B cell (primary cell): ENCODE results near the gene PSME2. TPM values are rescaled to one million over a fixed set of nuclear protein-coding genes. Genes with fewer than 3 reads are reported as not detected.

Experiments
- ATAC-seq: fragments of 200-7000 bp; cut with Tn5 transposase; one replicate; pipeline ENCODE4 v1.10.0; 2021; ENCODE audit warnings: low read depth, mild to moderate bottlenecking, moderate number of reproducible peaks, moderate library complexity
- CTCF ChIA-PET: fragments of 350-600 bp; sonication (Branson Sonifier 250); formaldehyde crosslinking; loops from one replicate; lab custom pipeline; 2021; ENCODE audit warnings: antibody characterized with exemption, inconsistent platforms; lab: Charles Lee
- POLR2A ChIA-PET: fragments of 350-600 bp; sonication (Branson Sonifier 250); formaldehyde crosslinking; loops from one replicate; lab custom pipeline; 2021; ENCODE audit warnings: antibody characterized with exemption; lab: Charles Lee
- DNase-seq: peaks from one replicate; pipeline ENCODE4 v3.0.0; 2013
- H2AFZ ChIP-seq: 2 replicates; pipeline ENCODE4 v1.6.1; 2012; ENCODE audit warnings: mild to moderate bottlenecking, low read depth, low read length; ENCODE audit not compliant: insufficient read depth, poor library complexity, severe bottlenecking
- H3K27ac ChIP-seq, 2 donors: 1 replicate in 1 of 2; 2 replicates in 1 of 2; pipeline ENCODE4 v1.5.1; 2012 to 2013; ENCODE audit warnings: low read length in 2 of 2, mild to moderate bottlenecking in 2 of 2, moderate library complexity in 1 of 2
- H3K27me3 ChIP-seq, 4 experiments: fragments of 200-600 bp in 1 of 4; sonication (generic) in 1 of 4; replicated peaks in 1 of 4; 1 replicate in 2 of 4; 2 replicates in 2 of 4; pipeline versions ENCODE4 v1.6.1 to v1.7.0; 2013 to 2016; ENCODE audit warnings: low read length in 3 of 4, mild to moderate bottlenecking in 2 of 4, mixed read lengths in 1 of 4, moderate library complexity in 1 of 4; ENCODE audit not compliant: insufficient read depth in 4 of 4, control insufficient read depth in 3 of 4; ENCODE audit errors: control extremely low read depth in 1 of 4
- H3K36me3 ChIP-seq, 2 experiments: replicated peaks in 1 of 2; 1 replicate in 1 of 2; 2 replicates in 1 of 2; pipeline versions ENCODE4 v1.6.1 to v1.7.1; 2013; ENCODE audit warnings: low read length in 1 of 2; ENCODE audit not compliant: insufficient read depth in 2 of 2, control insufficient read depth in 1 of 2; ENCODE audit errors: control extremely low read depth in 1 of 2, extremely low read depth in 1 of 2
- H3K4me1 ChIP-seq, 2 donors: fragments of 200-600 bp in 1 of 2; sonication (generic) in 1 of 2; 1 replicate in 1 of 2; 2 replicates in 1 of 2; pipeline versions ENCODE4 v1.5.1 to v1.6.1; 2013 to 2017; ENCODE audit warnings: low read length in 2 of 2; ENCODE audit not compliant: control insufficient read depth in 2 of 2, insufficient read depth in 2 of 2
- H3K4me2 ChIP-seq: replicated peaks from 2 replicates; pipeline ENCODE3; 2012; ENCODE audit warnings: mild to moderate bottlenecking, low read depth, low read length; ENCODE audit not compliant: poor library complexity, severe bottlenecking
- H3K4me3 ChIP-seq, 5 experiments: fragments of 200-600 bp in 1 of 5; sonication (generic) in 1 of 5; 1 replicate in 3 of 5; 2 replicates in 2 of 5; pipeline versions ENCODE4 v1.5.1 to v1.7.0; 2011 to 2016; ENCODE audit warnings: low read length in 4 of 5, mild to moderate bottlenecking in 4 of 5, low read depth in 2 of 5, control low read depth in 1 of 5, moderate library complexity in 1 of 5; ENCODE audit not compliant: insufficient read depth in 1 of 5; ENCODE audit errors: control extremely low read depth in 1 of 5, extremely low read depth in 1 of 5
- H3K79me2 ChIP-seq: fragments of 200-600 bp; sonication (generic); one replicate; pipeline ENCODE4 v1.6.0; 2016; ENCODE audit warnings: low read length; ENCODE audit not compliant: control insufficient read depth, insufficient read depth
- H3K9ac ChIP-seq: fragments of 200-600 bp; sonication (generic); 2 replicates; pipeline ENCODE4 v1.6.1; 2017; ENCODE audit warnings: mild to moderate bottlenecking, low read length, moderate library complexity
- H3K9me3 ChIP-seq, 3 donors: one replicate each; pipeline versions ENCODE4 v1.6.1 to v1.7.1; 2013; ENCODE audit warnings: low read length in 2 of 3; ENCODE audit not compliant: control insufficient read depth in 2 of 3, insufficient read depth in 1 of 3; ENCODE audit errors: control extremely low read depth in 1 of 3
- H4K20me1 ChIP-seq: 2 replicates; pipeline ENCODE4 v1.6.0; 2012; ENCODE audit warnings: mild to moderate bottlenecking, low read length; ENCODE audit not compliant: insufficient read depth, control insufficient read depth, poor library complexity, severe bottlenecking
- H3K27ac Mint-ChIP-seq: one replicate; pipeline ENCODE4 v1.8.0; 2021; ENCODE audit warnings: mixed read lengths
- H3K27me3 Mint-ChIP-seq: one replicate; pipeline ENCODE4 v1.8.0; 2021; ENCODE audit warnings: mixed read lengths
- H3K4me1 Mint-ChIP-seq: one replicate; pipeline ENCODE4 v1.8.0; 2021; ENCODE audit warnings: mixed read lengths
- H3K4me3 Mint-ChIP-seq: one replicate; pipeline ENCODE4 v1.8.0; 2021; ENCODE audit warnings: mixed read lengths
- H3K9me3 Mint-ChIP-seq: one replicate; pipeline ENCODE4 v1.8.0; 2022; ENCODE audit warnings: mixed read lengths; ENCODE audit not compliant: insufficient read depth
- EZH2 ChIP-seq: IDR thresholded peaks from 2 replicates; pipeline ENCODE4 v1.6.1; 2012; ENCODE audit warnings: borderline replicate concordance, low read depth, mild to moderate bottlenecking, moderate library complexity, low read length; ENCODE audit not compliant: insufficient read depth, poor library complexity, severe bottlenecking
- WGBS: methylation state at CpG from one replicate; pipeline ENCODE4 v1.1.5; 2013; ENCODE audit warnings: missing lambda C conversion rate; ENCODE audit not compliant: insufficient coverage; 5-methylcytosine and 5-hydroxymethylcytosine counted together
- intact Hi-C: fragments of 100-400 bp; cut with micrococcal nuclease; formaldehyde crosslinking; loops from one replicate; pipeline ENCODE4 v1.10.0; 2022
- polyA plus RNA-seq: library from polyadenylated mRNA; depleted of rRNA; stranded (reverse); fragments of >200 nt; gene quantifications from 2 replicates; pipeline ENCODE4 v1.2.3, GENCODE V29; 2012
- total RNA-seq, 2 donors: library from RNA; stranded (reverse); fragments of 120-200 nt in 1 of 2; gene quantifications; 1 replicate in 1 of 2; 2 replicates in 1 of 2; pipeline versions ENCODE4 v1.2.3 to v1.2.4, GENCODE V29; 2013 to 2022
- TF ChIP-seq, protein P1 (sequence below): fragments of 200-600 bp; IDR thresholded peaks from one replicate; pipeline ENCODE4 v1.8.0; 2022; ENCODE audit warnings: antibody characterized with exemption, mild to moderate bottlenecking

PSME2 gene
- total and polyA plus RNA-seq, 2 donors (not counting 1 experiment from before 2014, with no cell fraction given) = 126 to 141 TPM

DNA sequence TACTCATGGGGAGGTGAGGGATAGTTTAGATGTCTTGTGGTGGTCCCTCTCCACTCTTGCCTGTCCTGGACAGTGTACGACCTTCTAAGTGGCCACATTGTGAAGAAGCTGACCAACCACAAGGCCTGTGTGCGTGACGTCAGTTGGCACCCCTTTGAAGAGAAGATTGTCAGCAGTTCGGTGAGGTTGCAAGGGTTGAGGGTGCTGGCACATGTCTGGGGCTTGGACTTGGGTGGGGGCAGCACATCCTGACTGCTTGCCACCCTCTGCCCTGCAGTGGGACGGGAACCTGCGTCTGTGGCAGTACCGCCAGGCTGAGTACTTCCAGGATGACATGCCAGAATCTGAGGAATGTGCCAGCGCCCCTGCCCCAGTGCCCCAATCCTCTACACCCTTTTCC, 23.5 kb downstream of the PSME2 start:
- Histone ChIP-seq H3K79me2 (peaks cover 4% of the 10 kb centered on the region), H3K4me2 (peak overlapping the region; percentile 57), H3K4me3 (no peak overlapping the region), H3K27ac (peak overlapping the region; percentile 30 to 92), H3K9ac (no peak overlapping the region), H3K4me1 (peaks cover 30 to 31% of the 10 kb centered on the region in 2 donors), H3K9me3 (no peaks in the 10 kb centered on the region), H3K27me3 (no peaks in the 10 kb centered on the region), H3K36me3 (peaks cover 8 to 45% of the 10 kb centered on the region in 2 experiments), H4K20me1 (no peaks in the 10 kb centered on the region), H2AFZ (no peak overlapping the region)
- 96% methylated on average over 8 of the region's 8 CpGs for WGBS
- Mint-ChIP-seq H3K4me3 (no peak overlapping the region), H3K4me1 (peaks cover 32% of the 10 kb centered on the region), H3K9me3 (no peaks in the 10 kb centered on the region), H3K27me3 (no peaks in the 10 kb centered on the region), H3K27ac (peak overlapping the region; percentile 91)
- DNase-seq (no peak), ATAC-seq (no peak)
- intact Hi-C loops = no loop called here
- no peak for TF ChIP-seq EZH2
- TF ChIP-seq, protein P1, sequence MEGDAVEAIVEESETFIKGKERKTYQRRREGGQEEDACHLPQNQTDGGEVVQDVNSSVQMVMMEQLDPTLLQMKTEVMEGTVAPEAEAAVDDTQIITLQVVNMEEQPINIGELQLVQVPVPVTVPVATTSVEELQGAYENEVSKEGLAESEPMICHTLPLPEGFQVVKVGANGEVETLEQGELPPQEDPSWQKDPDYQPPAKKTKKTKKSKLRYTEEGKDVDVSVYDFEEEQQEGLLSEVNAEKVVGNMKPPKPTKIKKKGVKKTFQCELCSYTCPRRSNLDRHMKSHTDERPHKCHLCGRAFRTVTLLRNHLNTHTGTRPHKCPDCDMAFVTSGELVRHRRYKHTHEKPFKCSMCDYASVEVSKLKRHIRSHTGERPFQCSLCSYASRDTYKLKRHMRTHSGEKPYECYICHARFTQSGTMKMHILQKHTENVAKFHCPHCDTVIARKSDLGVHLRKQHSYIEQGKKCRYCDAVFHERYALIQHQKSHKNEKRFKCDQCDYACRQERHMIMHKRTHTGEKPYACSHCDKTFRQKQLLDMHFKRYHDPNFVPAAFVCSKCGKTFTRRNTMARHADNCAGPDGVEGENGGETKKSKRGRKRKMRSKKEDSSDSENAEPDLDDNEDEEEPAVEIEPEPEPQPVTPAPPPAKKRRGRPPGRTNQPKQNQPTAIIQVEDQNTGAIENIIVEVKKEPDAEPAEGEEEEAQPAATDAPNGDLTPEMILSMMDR = no peak
- ChIA-PET POLR2A (interaction anchor here (0.7 to 1.3 kb wide), 2 partner anchors 8 to 13 kb away, joined by 3 to 10 read pairs; partner anchors contain the start of genes DCAF11, NRL and PSME1), CTCF (interaction anchor here (1.1 kb wide), 1 partner anchor 19 kb away, joined by 3 read pairs; the partner anchor contains the start of gene EMC9)

DNA sequence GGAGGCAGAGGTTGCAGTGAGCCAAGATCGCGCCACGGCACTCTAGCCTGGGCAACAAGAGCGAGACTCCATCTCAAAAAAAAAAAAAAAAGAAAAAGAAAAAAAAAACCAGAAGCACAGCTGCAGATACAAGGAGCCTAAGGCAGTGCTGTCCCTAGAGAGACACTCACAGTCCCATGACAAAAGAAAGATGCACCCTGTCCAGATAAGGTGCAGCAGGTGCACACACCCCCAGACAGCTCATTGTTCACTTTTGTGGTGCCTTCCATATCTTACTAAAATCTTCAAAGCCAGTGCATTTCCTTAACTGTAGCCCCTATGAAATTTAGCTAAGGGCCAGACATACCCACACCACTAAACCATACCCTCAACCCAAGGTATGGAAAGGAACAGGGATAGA, 24.0 kb downstream of the PSME2 start:
- peak overlapping the region; percentile 11 for H3K4me3 Mint-ChIP-seq
- TF ChIP-seq, protein P1 = no peak
- TF ChIP-seq EZH2 = no peak
- intact Hi-C loops = no loop called here

More for the DNA sequence above, 24.0 kb downstream of the PSME2 start:
- Histone ChIP-seq H3K9me3 (no peaks in the 10 kb centered on the region), H3K4me3 (no peak overlapping the region), H3K4me2 (peak overlapping the region; percentile 10), H2AFZ (no peak overlapping the region), H3K27ac (peak overlapping the region in 1 of 2 donors; percentile 92), H3K9ac (no peak overlapping the region), H3K79me2 (peaks cover 7% of the 10 kb centered on the region), H3K4me1 (peaks cover 25 to 26% of the 10 kb centered on the region in 2 donors), H4K20me1 (no peaks in the 10 kb centered on the region), H3K27me3 (no peaks in the 10 kb centered on the region), H3K36me3 (peaks cover 8 to 50% of the 10 kb centered on the region in 2 experiments)
- DNase-seq = no peak
- ChIA-PET CTCF (interaction anchor here (1.1 kb wide), 1 partner anchor 19 kb away, joined by 3 read pairs; the partner anchor contains the start of gene EMC9), POLR2A (interaction anchor here (0.7 to 1.3 kb wide), 3 partner anchors 8 to 24 kb away, joined by 3 to 11 read pairs (median 10); partner anchors contain the start of genes DCAF11, NRL, PSME1 and PSME2)
- peak overlapping the region; percentile 91 for H3K27ac Mint-ChIP-seq
- WGBS = no CpG with 5 or more reads among the region's 4 CpGs
- H3K9me3 Mint-ChIP-seq = no peaks in the 10 kb centered on the region
- ATAC-seq = peak; percentile 72
- H3K27me3 Mint-ChIP-seq = no peaks in the 10 kb centered on the region
- H3K4me1 Mint-ChIP-seq = peaks cover 31% of the 10 kb centered on the region
